ENCODE data around the gene JAKMIP2.

JAKMIP2 gene

GRCh38 chr5:147629196-147629595, 153.3 kb downstream of the JAKMIP2 start:
- no peak for ATAC-seq
- no peak for TF ChIP-seq CSDC2 (CRISPR knock-in tag; IDR thresholded peaks at IDR 0.05)
- TF ChIP-seq ZNF70 (CRISPR knock-in tag; IDR thresholded peaks at IDR 0.05), result no peak
- no peak for TF ChIP-seq ESRRG (CRISPR knock-in tag; IDR thresholded peaks at IDR 0.05)
- TF ChIP-seq SNAI2 (CRISPR knock-in tag; IDR thresholded peaks at IDR 0.05), result no peak
- no peak for TF ChIP-seq ZNF8 (CRISPR knock-in tag; IDR thresholded peaks at IDR 0.05)
- TF ChIP-seq ZFP30 (CRISPR knock-in tag; IDR thresholded peaks at IDR 0.05), result no peak
- TF ChIP-seq ISL1 (CRISPR knock-in tag; IDR thresholded peaks at IDR 0.05), result no peak
- no peak for TF ChIP-seq POU6F1 (CRISPR knock-in tag; IDR thresholded peaks at IDR 0.05; ENCODE audit: borderline replicate concordance, low read depth)
- TF ChIP-seq BACH2 (CRISPR knock-in tag; IDR thresholded peaks at IDR 0.05; ENCODE audit: borderline replicate concordance), result no peak
- no peak for TF ChIP-seq CSRNP3 (CRISPR knock-in tag; IDR thresholded peaks at IDR 0.05)
- no peak for TF ChIP-seq ARNTL (CRISPR knock-in tag; IDR thresholded peaks at IDR 0.05; ENCODE audit: borderline replicate concordance, low read depth)
- no peak for TF ChIP-seq ZNF565 (CRISPR knock-in tag; conservative IDR thresholded peaks at IDR 0.05; ENCODE audit: low read depth)
- no peak for TF ChIP-seq PPARA (CRISPR knock-in tag; IDR thresholded peaks at IDR 0.05; ENCODE audit: borderline replicate concordance)
- TF ChIP-seq TSHZ2 (CRISPR knock-in tag; IDR thresholded peaks at IDR 0.05), result no peak
- no peak for TF ChIP-seq ZC3H10 (CRISPR knock-in tag; IDR thresholded peaks at IDR 0.05)
- TF ChIP-seq CREB5 (CRISPR knock-in tag; IDR thresholded peaks at IDR 0.05; ENCODE audit: low read depth), result no peak
- TF ChIP-seq GLIS3 (CRISPR knock-in tag; IDR thresholded peaks at IDR 0.05), result no peak
- TF ChIP-seq ZFP3 (CRISPR knock-in tag; IDR thresholded peaks at IDR 0.05), result no peak
- TF ChIP-seq RARB (CRISPR knock-in tag; IDR thresholded peaks at IDR 0.05), result no peak
- TF ChIP-seq TOX (CRISPR knock-in tag; IDR thresholded peaks at IDR 0.05; ENCODE audit: borderline replicate concordance), result no peak

- no peak for TF ChIP-seq BACH2 (CRISPR knock-in tag; IDR thresholded peaks at IDR 0.05; ENCODE audit: borderline replicate concordance)
- no peak for TF ChIP-seq ZFP30 (CRISPR knock-in tag; IDR thresholded peaks at IDR 0.05)
- no peak for TF ChIP-seq ARNTL (CRISPR knock-in tag; IDR thresholded peaks at IDR 0.05; ENCODE audit: borderline replicate concordance, low read depth)
- TF ChIP-seq ZNF565 (CRISPR knock-in tag; conservative IDR thresholded peaks at IDR 0.05; ENCODE audit: low read depth), result no peak
- TF ChIP-seq CSDC2 (CRISPR knock-in tag; IDR thresholded peaks at IDR 0.05), result no peak
- no peak for TF ChIP-seq POU6F1 (CRISPR knock-in tag; IDR thresholded peaks at IDR 0.05; ENCODE audit: borderline replicate concordance, low read depth)
- TF ChIP-seq PATZ1 (CRISPR knock-in tag; IDR thresholded peaks at IDR 0.05; ENCODE audit: borderline replicate concordance), result no peak
- TF ChIP-seq TOX (CRISPR knock-in tag; IDR thresholded peaks at IDR 0.05; ENCODE audit: borderline replicate concordance), result no peak
- no peak for TF ChIP-seq ZNF8 (CRISPR knock-in tag; IDR thresholded peaks at IDR 0.05)
- no peak for TF ChIP-seq SNAI2 (CRISPR knock-in tag; IDR thresholded peaks at IDR 0.05)
- peak; percentile 99 for ATAC-seq
Observed at GRCh38 chr5:147628058-147628895, 154.3 kb downstream of the JAKMIP2 start.

Data from SK-N-SH treated with all-trans-retinoic acid at 6 μM for 48 hours (cell line).